Caco-2 (cell line): Measurements from ENCODE around the gene ARSD. TPM values are rescaled to one million over a fixed set of nuclear protein-coding genes. Genes with fewer than 3 reads are reported as not detected.
A peak's percentile ranks its signal among the peaks of the same experiment; 100 is the strongest.
"Not testable (repeated sequence)": the region's sequence is repeated elsewhere in the genome, so short reads cannot be mapped to it uniquely, and the experiment has no call there.

Experiments
- BruUV-seq: library from RNA; stranded (reverse); fragments of 400-500 nt; replicated peaks from 2 replicates; lab custom pipeline; 2021; lab: Mats Ljungman, UMichigan
- CTCF ChIA-PET: fragments of 300-600 bp; sonication (Branson Sonifier 250); formaldehyde crosslinking; loops from one replicate; lab custom pipeline; 2022; ENCODE audit warnings: antibody characterized with exemption; lab: Charles Lee
- POLR2A ChIA-PET: fragments of 300-600 bp; sonication (Branson Sonifier 250); formaldehyde crosslinking; loops from one replicate; lab custom pipeline; 2022; ENCODE audit warnings: antibody characterized with exemption; lab: Charles Lee
- DNase-seq, 2 experiments: peaks; one replicate each; pipeline versions ENCODE4 v3.0.0 to v3.0.0-alpha.2; 2020 to 2022
- H3K27me3 ChIP-seq: replicated peaks from 2 replicates; pipeline ENCODE4 v1.6.0; 2011; ENCODE audit warnings: low read length; ENCODE audit not compliant: control insufficient read depth, insufficient read depth
- H3K36me3 ChIP-seq: 2 replicates; pipeline ENCODE4 v1.5.1; 2011; ENCODE audit warnings: low read length; ENCODE audit not compliant: control insufficient read depth, insufficient read depth
- H3K4me1 ChIP-seq: fragments of 250-450 bp; sonication (Bioruptor Pico); 2 replicates; pipeline ENCODE4 v1.5.1; 2020; ENCODE audit warnings: mild to moderate bottlenecking
- H3K4me3 ChIP-seq: 2 replicates; pipeline ENCODE4 v1.5.1; 2011; ENCODE audit warnings: low read depth, mild to moderate bottlenecking, control low read depth, low read length
- H3K9me3 ChIP-seq: fragments of 250-450 bp; sonication (Bioruptor Pico); 2 replicates; pipeline ENCODE4 v1.5.1; 2020; ENCODE audit warnings: mild to moderate bottlenecking, moderate library complexity
- H3K27ac Mint-ChIP-seq: one replicate; pipeline ENCODE4 v1.8.0; 2022; ENCODE audit warnings: mixed read lengths; ENCODE audit not compliant: unreplicated experiment
- H3K27me3 Mint-ChIP-seq: one replicate; pipeline ENCODE4 v1.8.0; 2022; ENCODE audit warnings: mixed read lengths; ENCODE audit not compliant: insufficient read depth, unreplicated experiment
- H3K36me3 Mint-ChIP-seq: one replicate; pipeline ENCODE4 v1.8.0; 2022; ENCODE audit warnings: mild to moderate bottlenecking, mixed read lengths; ENCODE audit not compliant: insufficient read depth, unreplicated experiment
- H3K4me1 Mint-ChIP-seq: one replicate; pipeline ENCODE4 v1.8.0; 2022; ENCODE audit warnings: low read depth, mixed read lengths; ENCODE audit not compliant: unreplicated experiment
- H3K4me3 Mint-ChIP-seq: one replicate; pipeline ENCODE4 v1.8.0; 2022; ENCODE audit warnings: mild to moderate bottlenecking, moderate library complexity, mixed read lengths; ENCODE audit not compliant: unreplicated experiment
- H3K9me3 Mint-ChIP-seq: one replicate; pipeline ENCODE4 v1.8.0; 2022; ENCODE audit warnings: mixed read lengths; ENCODE audit not compliant: unreplicated experiment
- intact Hi-C: fragments of 100-400 bp; cut with micrococcal nuclease; formaldehyde crosslinking; loops from one replicate; pipeline ENCODE4 v1.10.0; 2022; ENCODE audit not compliant: unreplicated experiment
- total RNA-seq: library from RNA; stranded (reverse); gene quantifications from 2 replicates; pipeline ENCODE4 v1.2.3, GENCODE V29; 2022
- TF ChIP-seq, protein P1 (sequence below), 2 experiments: fragments of 200-600 bp in 1 of 2; IDR thresholded peaks; 1 replicate in 1 of 2; 2 replicates in 1 of 2; pipeline versions ENCODE4 v1.5.1 to v1.8.0; 2011 to 2022; ENCODE audit warnings: antibody characterized with exemption in 1 of 2, control low read depth in 1 of 2, inconsistent platforms in 1 of 2, low read depth in 1 of 2, low read length in 1 of 2, mild to moderate bottlenecking in 1 of 2, moderate library complexity in 1 of 2; ENCODE audit not compliant: insufficient read depth in 1 of 2, severe bottlenecking in 1 of 2, unreplicated experiment in 1 of 2

The ARSD gene
- total RNA-seq, 1 experiment from 2014 or later: 5.8 TPM

DNA sequence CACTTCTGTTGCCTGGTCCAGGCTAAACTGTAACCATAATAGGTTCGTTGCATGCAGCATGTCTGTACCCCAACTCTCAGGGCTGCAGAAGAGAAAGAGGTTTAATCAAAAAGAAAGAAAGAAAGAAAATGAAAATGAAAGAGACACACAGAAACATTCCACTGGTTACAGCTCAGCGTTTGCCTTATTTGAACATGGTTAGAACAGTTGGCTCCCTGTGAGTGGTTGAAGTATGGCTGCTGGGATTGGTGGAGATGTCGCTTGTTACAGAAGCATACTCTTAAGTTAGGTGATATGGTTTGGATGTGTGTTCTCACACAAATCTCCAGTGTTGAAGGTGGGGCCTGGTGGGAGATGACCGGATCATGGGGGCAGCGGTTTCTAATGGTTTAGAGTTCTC lies 36.3 kb downstream of the ARSD start:
- no peaks in the 10 kb centered on the region for H3K27me3 ChIP-seq
- H3K36me3 ChIP-seq: no peaks in the 10 kb centered on the region
- intact Hi-C loops: no loop called here
- DNase-seq: no peak
- peaks cover 25% of the 10 kb centered on the region for H3K4me1 ChIP-seq
- no TSS peak for BruUV-seq
- Mint-ChIP-seq H3K9me3 (no peaks in the 10 kb centered on the region), H3K27ac (no peak overlapping the region), H3K4me3 (no peak overlapping the region), H3K4me1 (peaks cover 35% of the 10 kb centered on the region), H3K36me3 (peaks cover 18% of the 10 kb centered on the region), H3K27me3 (no peaks in the 10 kb centered on the region)
- no peaks in the 10 kb centered on the region for H3K9me3 ChIP-seq
- CTCF ChIA-PET: no interaction called here
- TF ChIP-seq, protein P1, sequence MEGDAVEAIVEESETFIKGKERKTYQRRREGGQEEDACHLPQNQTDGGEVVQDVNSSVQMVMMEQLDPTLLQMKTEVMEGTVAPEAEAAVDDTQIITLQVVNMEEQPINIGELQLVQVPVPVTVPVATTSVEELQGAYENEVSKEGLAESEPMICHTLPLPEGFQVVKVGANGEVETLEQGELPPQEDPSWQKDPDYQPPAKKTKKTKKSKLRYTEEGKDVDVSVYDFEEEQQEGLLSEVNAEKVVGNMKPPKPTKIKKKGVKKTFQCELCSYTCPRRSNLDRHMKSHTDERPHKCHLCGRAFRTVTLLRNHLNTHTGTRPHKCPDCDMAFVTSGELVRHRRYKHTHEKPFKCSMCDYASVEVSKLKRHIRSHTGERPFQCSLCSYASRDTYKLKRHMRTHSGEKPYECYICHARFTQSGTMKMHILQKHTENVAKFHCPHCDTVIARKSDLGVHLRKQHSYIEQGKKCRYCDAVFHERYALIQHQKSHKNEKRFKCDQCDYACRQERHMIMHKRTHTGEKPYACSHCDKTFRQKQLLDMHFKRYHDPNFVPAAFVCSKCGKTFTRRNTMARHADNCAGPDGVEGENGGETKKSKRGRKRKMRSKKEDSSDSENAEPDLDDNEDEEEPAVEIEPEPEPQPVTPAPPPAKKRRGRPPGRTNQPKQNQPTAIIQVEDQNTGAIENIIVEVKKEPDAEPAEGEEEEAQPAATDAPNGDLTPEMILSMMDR (IDR thresholded peaks at IDR 0.05; ENCODE audit: insufficient read depth in 1 of 2, low read depth in 1 of 2, low read length in 1 of 2, severe bottlenecking in 1 of 2, unreplicated experiment in 1 of 2): no peak
- POLR2A ChIA-PET: no interaction called here
- H3K4me3 ChIP-seq: no peak overlapping the region

DNA sequence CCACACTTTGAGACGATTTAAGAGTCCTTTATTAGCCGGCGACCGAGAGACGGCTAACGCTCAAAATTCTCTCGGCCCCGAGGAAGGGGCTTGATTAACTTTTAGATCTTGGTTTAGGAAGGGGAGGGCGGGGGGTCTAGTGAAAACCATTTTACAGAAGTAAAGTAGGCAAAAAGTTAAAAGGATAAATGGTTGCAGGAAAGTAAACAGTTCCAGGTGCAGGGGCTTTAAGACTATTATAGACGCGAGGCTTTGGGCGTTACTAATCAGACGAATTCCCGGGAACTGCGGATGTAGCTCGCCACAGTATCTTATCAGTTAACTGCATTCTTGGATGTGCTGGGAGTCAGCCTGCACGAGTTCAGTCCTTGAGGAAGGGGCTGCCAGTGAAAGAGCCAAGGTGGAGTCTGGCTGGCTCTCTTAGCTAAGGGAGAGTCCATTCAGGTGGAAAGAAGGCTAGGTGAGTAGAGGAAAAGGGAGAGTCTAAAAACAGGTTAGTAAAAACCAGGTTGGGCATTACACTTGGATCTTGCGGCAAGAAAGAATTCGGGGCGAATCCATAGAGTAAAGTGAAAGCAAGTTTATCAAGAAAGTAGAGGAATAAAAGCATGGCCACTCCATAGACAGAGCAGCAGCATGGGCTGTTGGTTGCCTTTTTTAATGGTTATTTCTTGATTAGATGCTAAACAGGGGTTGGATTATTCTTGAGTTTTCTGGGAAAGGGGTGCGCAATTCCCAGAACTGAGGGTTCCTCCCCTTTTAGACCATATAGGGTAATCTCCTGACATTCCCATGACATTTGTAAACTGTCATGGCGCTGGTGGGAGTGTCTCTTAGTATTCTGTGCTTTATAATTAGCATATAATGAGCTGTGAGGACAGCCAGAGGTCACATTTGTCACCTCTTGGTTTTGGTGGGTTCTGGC lies 38.3 kb downstream of the ARSD start:
- DNase-seq: peak; percentile 5 to 33
- CTCF ChIA-PET, H3K27me3 Mint-ChIP-seq, H3K36me3 ChIP-seq, H3K9me3 ChIP-seq, H3K9me3 Mint-ChIP-seq, H3K27me3 ChIP-seq, POLR2A ChIA-PET: not testable (repeated sequence)
- TSS peak; percentile 71 for BruUV-seq
- H3K36me3 Mint-ChIP-seq: peaks cover 16% of the 10 kb centered on the region
- peaks cover 11% of the 10 kb centered on the region for H3K4me1 ChIP-seq
- H3K4me3 ChIP-seq: peak overlapping the region; percentile 26
- H3K4me1 Mint-ChIP-seq: peaks cover 35% of the 10 kb centered on the region
- peak overlapping the region; percentile 80 for H3K4me3 Mint-ChIP-seq
- intact Hi-C loops: loop anchor here (1.0 to 2.0 kb wide), 3 partner anchors 8 to 78 kb away; no protein-coding TSS in a partner anchor
- peak overlapping the region; percentile 97 for H3K27ac Mint-ChIP-seq

DNA sequence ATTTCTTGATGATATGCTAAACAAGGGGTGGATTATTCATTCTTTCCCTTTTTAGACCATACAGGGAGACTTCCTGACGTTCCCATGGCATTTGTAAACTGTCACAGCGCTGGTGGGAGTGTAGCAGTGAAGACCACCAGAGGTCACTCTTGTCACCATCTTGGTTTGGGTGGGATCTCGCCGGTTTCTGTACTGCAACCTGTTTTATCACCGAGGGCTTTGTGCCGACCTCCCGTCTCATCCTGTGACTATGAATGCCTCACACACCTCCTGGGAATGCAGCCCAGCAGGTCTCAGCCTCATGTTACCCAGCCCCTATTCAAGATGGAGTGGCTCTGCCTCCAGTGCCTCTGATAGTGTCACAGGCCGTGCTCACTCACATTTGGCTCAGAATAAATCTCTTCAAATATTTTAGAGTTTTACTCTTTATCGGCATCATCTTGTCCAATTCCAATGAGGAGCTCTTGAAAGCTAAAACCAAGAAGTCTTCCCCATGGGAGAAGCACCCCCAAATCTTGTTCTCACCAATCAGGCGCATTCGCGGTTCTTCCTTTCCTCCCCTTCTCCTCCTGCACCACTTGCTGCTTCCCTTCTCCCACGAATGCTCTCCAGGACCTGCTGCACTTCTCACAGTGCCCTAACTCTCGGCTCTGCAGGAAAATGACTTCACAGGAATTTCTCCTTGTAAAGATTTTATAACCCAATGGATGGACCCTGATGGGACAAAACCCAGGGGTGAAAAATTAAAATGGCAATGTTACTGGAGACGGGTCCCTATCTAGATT lies 39.2 kb downstream of the ARSD start:
- POLR2A ChIA-PET, CTCF ChIA-PET, H3K9me3 Mint-ChIP-seq, H3K27me3 ChIP-seq, H3K27me3 Mint-ChIP-seq, BruUV-seq, H3K9me3 ChIP-seq, H3K36me3 ChIP-seq: not testable (repeated sequence)
- peak overlapping the region; percentile 80 for H3K4me3 Mint-ChIP-seq
- intact Hi-C loops: loop anchor here (1.0 to 2.0 kb wide), 3 partner anchors 8 to 78 kb away; no protein-coding TSS in a partner anchor
- peaks cover 11% of the 10 kb centered on the region; the same call in 1 of the 2 replicates for H3K4me1 ChIP-seq
- TF ChIP-seq, protein P1 (IDR thresholded peaks at IDR 0.05; ENCODE audit: insufficient read depth in 1 of 2, low read depth in 1 of 2, low read length in 1 of 2, severe bottlenecking in 1 of 2, unreplicated experiment in 1 of 2): peak; percentile 38 to 47
- H3K4me3 ChIP-seq: peak overlapping the region; percentile 21
- H3K27ac Mint-ChIP-seq: peak overlapping the region; percentile 97
- peak; percentile 74 to 86 for DNase-seq
- H3K4me1 Mint-ChIP-seq: peaks cover 34% of the 10 kb centered on the region
- H3K36me3 Mint-ChIP-seq: peaks cover 16% of the 10 kb centered on the region
